HG03280 (cell line): ENCODE measurements around the gene LMBRD2.
"Not testable (repeated sequence)": the region's sequence is repeated elsewhere in the genome, so short reads cannot be mapped to it uniquely, and the experiment has no call there.

Source experiments
- ATAC-seq: cut with Tn5 transposase; IDR thresholded peaks from one replicate; pipeline ENCODE4 v1.9.1; 2021; ENCODE audit warnings: mild to moderate bottlenecking, moderate library complexity; ENCODE audit not compliant: unreplicated experiment

LMBRD2 gene

DNA sequence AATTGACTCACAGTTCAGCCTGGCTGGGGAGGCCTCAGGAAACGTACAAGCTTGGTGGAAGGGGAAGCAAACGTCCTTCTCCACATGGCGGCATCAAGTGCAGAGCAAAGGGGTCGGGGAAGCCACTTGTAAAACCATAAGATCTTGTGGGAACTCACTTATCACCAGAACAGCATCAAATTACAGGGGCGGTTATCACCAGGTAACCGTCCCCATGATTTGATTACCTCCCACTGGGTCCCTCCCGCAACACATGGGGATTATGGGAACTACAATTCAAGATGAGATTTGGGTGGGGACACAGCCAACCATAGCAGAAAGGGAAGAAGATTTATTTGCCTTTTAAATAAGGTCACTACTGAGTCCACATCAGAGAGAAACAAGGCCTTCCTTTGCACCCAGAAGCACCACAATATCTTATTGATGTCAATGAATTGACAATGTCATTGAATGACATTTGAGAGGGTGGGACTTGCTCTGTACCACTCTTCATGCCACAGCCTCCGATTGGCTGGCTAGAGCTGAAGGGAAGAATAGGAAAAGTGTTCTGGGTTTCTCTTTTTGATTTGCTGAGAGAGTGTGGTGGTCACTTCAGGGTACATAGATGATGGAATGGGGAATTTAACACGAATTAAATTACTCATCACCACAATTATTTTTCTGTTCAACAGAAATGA, 11.3 kb upstream of the LMBRD2 start:
- ATAC-seq, result no peak

DNA sequence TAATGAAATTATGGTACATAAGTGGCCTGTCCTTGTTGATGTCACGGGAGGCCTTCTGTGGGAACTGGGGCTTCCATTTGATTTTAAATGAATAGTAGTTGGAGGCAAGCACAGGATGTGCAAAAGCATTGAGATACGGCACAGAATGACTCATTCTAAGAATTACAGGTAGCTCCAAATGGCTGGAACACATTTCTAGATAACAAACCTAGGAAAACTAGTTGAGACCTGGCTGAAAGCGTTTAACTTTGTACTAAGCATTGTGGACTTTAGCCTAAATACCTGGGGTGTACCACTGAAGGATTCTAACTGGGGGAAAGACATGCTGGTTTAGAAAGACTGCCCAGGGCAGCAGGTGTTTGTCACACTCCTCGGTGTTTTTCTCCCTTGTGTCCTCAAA, 9.7 kb upstream of the LMBRD2 start:
- ATAC-seq, result no peak

DNA sequence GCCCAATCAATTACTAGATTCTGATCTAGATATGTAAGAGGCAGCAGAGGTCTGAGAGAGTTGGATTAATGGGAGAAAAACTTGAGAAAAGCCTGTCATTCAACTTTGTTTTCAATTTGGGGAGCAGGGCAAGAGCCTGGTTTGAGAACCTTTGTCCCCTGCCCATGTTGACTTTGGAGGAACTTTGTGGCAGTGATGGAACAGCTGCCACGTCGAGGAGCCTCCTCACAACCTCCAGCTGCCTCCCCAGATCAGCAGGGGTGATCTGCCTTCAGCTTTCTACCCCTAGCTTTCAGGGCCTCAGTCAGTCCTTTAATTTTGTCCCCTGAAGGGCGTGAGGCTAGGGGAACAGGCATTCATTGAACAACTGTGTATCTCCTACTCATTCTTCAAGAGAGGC, 8.9 kb upstream of the LMBRD2 start:
- ATAC-seq, result no peak

DNA sequence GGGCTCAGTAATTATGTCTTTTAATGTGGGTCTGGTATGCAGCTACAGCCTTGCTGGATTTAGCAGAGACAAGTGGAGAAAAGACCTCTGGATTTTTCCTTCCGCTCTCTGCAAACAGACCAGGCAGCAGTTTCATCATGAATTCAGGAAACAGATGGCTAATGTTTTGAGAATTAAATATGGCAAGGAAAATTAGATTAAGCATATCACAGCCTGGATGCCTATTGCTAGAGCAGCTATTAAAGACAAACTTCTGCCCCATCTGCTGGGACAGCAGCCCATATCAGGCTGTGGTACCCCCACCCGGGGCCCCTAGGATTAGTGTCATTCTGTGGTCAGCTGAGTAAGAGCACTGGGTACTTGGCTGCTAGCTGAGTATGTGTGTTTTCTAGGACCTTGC, 6.5 kb upstream of the LMBRD2 start:
- ATAC-seq, result no peak

DNA sequence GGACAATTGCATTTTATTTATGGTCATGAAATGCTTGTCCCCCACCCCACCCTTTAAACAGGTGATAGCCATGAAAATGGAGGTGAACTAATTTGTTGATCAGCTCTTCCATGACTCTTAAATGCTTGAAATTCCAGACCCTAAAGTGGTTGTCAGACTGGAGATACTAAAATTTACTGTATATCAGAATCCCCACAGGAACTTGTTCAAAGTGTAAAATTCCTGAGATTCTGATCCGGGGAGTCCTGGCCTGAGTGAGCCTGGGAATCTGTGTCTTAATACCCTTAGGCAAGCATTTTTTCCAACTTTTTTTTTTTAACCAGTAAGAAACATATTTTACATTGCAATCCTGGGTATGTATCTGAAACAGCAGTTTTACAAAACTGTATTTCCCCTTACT, 4.9 kb upstream of the LMBRD2 start:
- no peak for ATAC-seq

DNA sequence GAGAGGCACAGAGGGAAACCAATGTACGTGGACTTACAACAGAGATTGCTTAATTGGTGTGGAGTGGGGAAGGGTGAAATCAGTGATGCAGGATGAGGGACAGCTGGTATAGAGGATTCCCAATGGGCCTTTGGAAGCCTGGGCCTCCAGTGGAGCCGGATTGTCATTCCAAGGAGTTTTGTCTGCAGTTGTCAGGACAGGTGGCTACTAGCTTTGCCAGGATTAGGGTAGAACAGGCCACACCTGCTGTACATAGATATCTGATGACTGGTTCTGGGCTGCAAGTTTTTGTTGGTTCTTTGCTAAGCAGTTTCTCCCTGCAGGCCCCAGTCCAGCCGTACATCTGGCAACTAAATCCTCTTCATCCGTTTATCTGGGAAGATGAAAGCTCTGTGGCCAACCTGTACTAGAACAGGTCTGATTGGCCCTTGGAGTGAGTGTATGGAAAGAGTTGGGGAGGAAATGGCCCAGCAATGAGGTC, 4.5 kb upstream of the LMBRD2 start:
- ATAC-seq, result no peak

DNA sequence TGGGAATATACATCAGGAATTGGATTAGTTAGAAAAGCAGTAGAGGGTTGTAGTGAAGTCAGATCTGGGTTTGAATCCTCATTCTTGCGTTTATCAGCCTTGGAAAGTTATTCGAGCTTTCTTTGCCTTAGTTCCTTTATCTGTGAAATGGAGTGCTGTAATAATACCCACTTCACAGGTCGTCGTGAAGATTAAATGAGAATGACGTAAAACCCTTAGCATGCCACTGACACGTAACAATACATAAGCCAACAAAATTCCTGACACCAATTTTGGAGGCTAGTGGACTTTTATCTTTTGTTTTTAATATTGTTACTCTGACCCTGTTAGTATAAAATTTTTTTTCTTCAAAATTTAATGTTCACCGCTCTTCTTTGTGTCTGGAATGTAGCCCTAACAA, 3.6 kb upstream of the LMBRD2 start:
- no peak for ATAC-seq

DNA sequence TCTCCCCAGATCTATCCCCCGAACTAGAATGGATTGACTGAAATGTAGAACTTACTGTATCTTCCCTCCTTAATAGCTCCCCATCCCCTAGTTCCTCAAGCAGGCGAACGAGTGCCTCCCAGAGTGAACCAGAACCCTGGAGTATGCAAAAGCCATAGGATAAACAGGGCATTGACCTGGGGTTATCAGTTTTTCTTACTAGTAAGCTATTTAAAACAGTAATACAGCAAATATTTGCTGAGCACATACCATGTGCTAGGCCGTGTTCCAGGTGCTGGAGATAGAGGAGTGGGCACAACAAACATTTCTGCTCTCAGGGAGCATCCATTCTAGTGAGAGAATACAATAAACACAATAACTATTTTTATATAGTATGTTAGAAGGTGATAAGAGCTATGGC, 2.0 kb upstream of the LMBRD2 start:
- ATAC-seq, result no peak

DNA sequence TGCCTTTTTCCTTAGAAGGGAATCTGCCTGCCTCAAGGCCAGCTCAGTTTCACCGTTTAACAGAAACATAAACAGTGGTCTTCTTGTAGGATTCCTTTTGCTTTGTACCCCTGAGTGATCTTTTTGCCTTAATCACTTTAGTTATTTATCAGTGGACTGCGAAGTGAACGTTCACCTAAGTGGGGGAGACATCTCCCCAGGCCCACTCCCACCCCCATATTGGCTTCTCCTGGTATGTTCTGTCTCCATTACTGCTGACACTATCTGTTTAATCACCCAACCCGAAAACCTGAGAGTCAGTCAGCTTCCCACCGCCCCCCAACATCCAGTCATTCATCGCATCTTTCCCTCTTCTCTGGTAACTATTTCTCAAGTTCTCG, 1.6 kb upstream of the LMBRD2 start:
- no peak for ATAC-seq

DNA sequence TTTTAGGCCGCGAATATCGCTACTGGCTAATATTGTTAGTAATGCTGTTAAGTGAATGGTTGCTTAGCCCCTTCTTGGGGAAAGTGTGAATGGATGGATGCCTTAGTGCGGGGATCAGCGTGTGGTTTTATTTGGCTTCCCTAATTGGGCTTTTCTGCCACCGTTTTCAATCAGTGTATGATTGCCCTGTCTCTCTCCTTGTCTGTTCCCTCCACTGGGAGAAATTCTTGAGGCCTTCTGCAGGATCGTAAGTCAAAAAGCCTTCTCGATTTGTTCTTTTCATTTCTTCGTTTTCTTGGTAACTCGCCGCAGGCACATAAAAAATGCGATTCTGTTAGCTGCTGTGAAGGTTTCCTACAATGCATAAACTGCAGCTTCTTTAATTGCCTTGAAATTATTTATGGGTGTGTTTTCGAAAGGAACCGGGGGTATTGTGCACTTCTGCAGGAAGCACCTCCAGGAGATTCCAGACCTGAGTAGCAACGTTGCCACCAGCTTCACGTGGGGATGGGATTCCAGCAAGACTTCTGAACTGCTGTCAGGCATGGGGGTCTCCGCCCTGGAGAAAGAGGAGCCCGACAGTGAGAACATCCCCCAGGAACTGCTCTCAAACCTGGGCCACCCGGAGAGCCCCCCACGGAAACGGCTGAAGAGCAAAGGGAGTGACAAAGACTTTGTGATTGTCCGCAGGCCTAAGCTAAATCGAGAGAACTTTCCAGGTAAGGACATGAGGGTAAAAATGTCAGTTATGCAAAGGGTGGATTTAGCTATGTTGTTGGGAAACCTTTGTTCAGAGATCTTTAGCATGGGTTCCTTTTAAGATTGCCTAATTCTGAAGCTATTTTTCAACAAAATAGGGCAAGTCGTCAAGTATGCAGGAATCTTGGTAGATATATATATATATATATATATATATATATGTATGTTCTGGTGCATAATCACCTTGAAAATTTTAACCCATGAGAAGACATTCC, 924 bp upstream of the LMBRD2 start:
- no peak for ATAC-seq

DNA sequence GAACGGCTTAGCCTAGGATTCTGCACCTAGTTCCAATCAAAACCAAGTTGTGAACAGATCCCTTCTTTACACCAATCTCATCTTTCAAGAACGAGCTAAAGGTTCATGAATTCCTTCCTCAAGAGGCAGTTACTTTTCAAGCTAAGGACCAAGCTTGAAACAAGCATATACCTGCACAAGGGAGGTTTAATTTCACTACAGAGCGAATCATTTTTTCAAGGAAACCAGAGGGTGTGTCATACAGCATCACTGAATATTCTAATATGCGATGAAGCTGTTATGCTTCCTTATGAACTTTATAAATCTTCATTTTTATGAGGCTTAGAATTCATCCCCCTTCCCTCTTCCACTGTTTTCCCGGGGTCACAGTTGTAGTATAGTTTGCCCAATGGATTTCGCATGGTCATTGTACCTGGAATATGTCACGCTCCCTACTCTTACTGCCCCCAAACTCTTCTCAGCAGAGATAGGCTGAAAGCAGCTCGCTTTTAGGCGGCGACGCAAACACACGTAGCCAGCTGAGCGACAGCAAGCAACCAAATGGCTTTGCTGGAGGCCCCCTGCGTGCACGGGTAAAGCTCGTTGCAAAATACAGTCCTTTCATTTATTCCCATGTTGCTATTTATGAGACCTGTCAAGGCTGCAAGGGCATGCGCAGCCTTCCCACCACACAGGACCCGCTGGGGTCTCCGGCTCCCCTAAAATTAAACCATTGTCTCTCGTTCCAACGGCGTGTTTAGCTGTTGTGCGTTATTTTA, 832 bp downstream of the LMBRD2 start:
- peak; percentile 32 for ATAC-seq

DNA sequence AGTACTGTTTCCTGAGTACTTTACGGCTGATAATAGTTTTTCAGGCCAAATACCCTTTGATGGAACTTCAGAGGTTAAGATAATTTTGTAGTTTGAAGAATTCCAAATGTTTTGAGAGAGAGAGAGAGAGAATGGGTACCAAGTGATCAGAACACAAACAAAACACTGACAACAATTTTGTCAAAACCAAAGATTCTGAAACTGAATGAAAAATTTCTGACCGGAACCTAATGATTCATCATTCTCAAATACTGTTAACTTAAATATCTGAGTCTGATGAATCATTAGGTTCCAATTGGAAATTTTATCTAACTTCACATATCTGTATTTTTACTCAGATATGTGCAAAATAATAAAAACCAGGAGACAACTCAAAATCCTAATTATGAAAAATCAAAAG, 4.0 kb downstream of the LMBRD2 start:
- no peak for ATAC-seq

DNA sequence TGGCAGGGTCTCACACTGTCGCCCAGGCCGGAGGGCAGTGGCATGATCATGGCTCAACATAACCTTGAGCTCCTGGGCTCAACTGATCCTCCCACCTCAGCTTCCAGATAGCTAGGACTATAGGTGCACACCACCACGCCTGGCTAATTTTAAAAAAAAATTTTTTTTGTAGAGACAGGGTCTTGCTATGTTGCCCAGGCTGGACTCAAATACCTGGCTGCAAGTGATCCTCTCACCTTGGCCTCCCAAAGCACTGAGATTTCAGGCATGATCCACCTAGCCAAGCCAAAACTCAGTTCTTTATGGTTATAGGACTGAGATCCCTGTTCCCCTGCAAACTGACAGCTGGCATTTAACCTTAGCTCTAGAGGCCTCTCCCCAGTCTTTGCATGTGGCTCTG, 5.3 kb downstream of the LMBRD2 start:
- no peak for ATAC-seq

DNA sequence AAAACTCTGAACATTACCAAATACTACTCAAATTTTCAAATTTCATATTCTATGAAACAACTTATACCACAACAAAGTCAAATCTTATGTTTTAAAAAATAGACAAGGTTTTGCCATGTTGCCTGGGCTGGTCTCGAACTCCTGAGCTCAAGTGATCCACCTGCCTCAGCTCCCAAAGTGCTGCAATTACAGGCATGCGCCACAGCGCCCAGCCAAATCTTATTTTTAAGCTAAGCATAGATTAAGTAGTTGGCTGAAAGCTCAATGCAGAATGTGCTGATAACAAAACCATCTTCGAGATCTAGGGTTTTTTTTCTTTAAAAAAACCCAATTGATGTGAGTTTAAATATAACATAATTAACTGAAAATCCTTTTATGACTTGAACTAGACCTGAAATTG, 6.4 kb downstream of the LMBRD2 start:
- ATAC-seq, result no peak

DNA sequence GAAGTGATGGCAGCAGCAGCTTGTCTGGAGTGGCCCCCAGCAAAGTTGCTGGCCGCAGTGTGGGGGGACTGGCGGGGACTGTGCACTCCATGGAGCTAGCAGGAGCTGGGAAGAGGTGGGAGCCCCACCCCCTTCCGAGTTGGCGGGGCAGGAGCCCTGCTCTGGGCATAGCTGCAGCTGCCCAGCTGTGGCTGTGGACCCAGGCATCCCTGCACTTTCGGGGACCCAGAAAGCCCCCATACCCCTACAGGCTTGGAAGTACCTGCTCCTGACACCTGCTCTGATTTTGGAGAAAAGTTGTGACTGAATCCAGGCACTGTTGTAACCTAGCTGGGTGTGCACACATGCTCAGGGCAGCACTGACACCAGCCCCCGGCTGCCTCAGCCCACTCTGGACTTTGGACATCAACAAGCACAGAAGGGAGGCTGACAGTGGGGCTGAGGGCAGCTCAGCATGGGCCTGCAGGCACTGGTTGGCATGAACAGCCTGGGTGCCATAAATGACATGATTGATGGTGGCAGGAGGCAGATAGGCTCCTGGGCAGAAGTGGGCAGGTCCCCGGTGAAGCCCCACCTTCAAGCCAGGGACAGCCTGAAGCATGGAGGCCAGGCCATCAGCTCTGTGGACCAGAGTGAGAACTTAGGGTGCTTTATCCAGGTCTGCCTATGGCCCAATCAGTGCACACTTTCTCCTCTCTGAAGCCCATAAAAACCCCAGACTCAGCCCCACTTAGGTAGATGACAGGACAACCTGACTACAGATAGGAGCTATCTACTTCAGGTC, 12.6 kb downstream of the LMBRD2 start:
- ATAC-seq, result no peak

DNA sequence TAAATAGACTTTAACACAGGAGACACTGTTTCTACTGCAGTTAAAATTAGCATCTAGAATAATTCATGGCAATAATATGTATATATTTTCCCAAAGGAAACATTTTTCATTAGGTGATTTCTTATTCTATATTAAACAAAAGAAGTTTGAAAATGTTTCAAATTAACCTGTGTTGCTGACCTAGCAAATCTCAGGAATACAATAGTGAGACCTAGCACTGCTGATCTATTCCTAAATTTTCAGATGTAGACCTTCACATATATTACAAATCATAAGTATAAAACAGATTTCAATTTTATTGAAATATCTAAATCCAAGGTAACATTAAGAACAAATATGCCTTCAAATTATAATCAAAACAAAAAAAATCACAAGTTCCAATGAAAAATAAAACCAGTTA, 15.1 kb downstream of the LMBRD2 start:
- no peak for ATAC-seq

DNA sequence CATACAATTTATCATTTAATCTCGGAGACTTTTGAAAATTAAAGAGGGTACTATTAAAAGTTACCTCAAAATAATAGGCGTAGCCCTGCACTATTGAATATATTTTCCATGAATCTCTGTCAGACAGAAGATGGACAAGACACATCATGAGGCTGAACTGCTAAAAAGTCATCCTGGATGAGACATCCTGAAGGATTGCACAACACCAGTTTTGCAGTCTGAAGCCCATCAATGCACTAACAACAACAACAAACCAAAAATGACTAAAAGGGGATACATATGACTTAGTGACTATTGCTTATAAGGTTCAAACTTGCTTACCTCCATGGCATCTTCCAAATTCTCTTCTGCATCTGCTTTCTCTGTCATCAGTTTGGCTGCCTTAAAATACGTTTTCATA, 15.7 kb downstream of the LMBRD2 start:
- no peak for ATAC-seq

DNA sequence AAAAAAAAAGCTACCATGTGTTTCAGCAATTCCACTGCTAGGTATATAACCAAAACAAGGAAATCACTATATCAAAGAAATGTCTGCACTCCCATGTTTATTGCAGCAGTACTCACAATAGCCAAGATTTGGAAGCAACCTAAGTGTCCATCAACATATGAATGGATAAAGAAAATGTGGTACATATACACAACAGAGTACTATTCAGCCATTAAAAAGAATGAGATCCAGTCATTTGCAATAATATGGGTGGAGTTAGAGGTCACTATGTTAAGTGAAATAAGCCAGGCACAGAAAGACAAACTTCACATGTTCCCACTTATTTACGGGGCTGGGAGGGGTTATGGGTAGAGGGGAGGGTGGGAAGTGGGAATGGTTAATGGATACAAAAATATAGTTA, 18.7 kb downstream of the LMBRD2 start:
- not testable (repeated sequence) for ATAC-seq

DNA sequence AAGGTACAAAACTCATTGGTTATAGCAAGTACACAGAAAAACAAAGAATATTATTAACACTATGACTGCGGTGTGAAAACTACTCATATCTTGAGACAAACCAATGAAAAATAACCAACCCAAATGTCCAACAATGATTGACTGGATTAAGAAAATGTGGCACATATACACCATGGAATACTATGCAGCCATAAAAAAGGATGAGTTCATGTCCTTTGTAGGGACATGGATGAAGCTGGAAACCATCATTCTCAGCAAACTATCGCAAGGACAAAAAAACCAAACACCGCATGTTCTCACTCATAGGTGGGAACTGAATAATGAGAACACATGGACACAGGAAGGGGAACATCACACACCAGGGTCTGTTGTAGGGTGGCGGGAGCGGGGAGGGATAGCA, 22.0 kb downstream of the LMBRD2 start:
- ATAC-seq, result not testable (repeated sequence)

DNA sequence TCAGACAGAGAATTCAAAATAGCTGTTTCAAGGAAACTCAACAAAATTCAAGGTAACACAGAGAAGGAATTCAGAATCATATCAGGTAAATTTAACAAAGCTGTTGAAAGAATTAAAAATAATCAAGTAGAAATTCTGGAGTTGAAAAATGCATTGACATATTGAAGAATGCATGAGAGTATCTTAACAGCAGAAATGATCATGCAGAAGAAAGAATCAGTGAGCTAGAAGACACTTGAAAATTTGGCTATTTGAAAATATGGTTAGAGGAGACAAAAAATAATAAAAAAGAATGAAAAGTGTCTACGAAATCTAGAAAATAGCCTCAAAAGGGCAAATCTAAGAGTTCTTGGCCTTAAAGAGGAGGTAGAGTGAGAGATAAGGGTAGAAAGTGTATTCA, 22.9 kb downstream of the LMBRD2 start:
- ATAC-seq, result no peak

DNA sequence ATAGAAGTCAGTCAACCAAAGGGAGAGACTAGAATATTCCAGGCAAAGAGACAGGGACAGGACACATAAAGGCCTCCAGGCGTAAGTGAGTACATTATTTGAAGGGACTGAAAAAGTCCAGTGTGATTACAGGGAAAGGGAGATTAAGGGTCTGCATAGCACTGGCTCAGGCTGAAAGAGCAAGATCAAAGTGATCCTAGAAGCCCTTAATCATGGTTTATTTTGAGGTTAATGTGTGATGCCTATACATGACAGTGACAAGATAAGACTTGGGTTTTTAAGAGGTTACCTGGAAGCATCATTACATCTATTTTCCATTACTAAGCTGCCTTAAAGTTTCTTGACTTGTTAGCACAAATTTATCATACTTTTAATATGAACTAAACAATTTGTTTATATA, 25.8 kb downstream of the LMBRD2 start:
- no peak for ATAC-seq
